CD4-positive, alpha-beta T cell treated with Interleukin-21 for 1 hour (primary cell): ENCODE results near the gene SMTN.
A peak's percentile ranks its signal among the peaks of the same experiment; 100 is the strongest.
"Not testable (repeated sequence)": the region's sequence is repeated elsewhere in the genome, so short reads cannot be mapped to it uniquely, and the experiment has no call there.

Experiments used
- DNase-seq: peaks from one replicate; pipeline ENCODE4 v3.0.0-alpha.2; 2020

Gene SMTN

DNA sequence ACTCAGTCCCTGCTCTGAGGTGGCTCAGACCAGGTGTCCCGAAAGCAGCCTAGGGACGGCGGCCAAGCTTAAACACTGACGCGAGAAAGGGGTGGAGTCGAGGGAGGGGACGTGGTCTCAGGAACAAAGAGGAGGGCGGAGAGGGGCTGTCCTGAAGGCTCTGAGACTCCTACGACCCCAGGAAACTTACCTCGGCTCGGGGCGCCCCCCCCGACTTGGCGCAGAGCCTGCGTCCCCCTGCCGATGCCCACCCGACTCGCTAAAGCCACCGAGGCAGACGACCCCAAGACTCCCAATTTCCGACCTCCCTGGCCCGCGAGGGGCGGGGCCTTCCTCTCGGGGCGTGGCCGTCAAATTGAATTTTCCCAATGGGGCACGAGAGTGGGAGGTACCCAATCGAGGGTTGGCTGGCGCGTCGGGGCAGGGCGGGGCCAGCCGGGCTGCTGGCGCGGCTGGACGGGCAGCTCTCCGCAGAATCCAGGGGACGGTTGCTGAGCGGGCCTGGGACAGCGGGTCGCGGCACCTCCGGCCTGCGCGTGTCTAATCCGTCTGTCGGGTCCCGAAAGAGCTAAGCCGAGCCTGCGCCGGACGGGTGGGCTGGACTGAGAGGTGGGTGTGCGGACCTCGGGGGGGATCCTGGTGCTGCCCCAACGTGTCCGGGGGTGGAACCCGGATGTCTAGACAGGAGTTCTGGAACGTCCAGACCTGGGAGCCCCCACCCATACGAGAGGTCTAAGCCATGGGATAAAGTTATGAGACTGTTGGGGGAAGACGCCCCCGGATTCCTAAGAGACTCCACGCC lies at the start of gene SMTN:
Gene SMTN, plus strand, starts transcription at position 471 of the 802 bp plus-strand sequence. CDS start 1,941 bp downstream, outside the sequence.
- peak; percentile 90 for DNase-seq

DNA sequence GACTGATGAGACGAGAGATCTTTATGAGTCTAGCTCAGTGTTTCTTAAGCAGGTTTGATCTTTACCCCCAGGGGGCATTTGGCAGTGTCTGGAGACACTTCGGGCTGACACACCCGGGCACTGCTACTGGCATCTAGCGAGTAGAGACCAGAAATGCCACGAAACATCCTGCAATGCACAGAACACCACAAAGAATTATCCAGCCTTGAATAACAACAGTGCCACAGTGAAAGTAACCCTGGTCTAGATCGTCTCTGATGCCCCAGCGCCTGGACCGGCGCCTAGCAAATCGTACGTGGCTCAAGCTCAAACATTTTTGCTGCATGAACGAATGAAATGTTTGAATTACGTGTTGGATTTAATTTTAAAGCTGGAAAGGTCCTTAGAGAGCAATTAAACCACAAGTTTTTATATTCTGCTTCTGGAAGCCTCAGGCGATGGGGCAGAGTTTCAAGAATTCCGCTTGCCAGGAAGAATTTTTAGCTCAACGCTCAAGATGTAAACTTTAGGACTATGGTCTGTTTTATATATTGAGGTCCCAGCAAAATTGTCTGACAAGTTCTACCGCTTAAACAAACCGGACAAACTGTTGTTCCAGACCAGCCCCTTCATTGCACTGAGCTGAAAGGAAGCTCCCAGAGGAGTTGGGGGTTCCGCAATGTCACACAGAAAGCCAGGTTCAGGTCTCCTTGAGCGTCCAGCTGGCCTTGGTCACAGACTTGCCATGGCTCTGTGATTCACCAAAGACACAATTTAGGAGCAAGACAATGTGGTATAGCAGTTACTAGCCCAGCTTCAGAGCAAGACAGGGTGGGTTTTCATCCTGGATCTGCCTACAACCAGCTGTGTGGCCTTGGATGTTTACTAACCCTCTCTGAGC lies 44.2 kb upstream of the SMTN start:
- DNase-seq = no peak

DNA sequence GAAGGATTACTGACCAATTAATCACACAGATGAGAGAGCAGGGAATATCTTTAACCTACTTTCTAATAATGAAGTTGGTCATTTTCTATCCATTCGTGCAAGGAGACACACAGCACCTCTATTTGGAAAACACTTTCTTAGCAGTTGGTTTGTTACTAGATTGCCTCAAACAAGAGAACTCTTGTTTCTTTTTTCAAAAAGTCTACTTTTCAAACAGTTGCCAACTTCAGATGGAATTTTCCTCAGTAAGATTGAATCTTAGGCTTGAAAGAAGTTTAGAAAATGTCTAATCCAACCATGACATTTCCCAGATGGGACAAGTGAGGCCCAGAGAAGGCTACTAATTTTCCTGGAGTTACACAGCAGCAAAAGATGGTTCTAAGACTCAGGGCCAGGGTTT lies 42.4 kb upstream of the SMTN start:
- no peak for DNase-seq

DNA sequence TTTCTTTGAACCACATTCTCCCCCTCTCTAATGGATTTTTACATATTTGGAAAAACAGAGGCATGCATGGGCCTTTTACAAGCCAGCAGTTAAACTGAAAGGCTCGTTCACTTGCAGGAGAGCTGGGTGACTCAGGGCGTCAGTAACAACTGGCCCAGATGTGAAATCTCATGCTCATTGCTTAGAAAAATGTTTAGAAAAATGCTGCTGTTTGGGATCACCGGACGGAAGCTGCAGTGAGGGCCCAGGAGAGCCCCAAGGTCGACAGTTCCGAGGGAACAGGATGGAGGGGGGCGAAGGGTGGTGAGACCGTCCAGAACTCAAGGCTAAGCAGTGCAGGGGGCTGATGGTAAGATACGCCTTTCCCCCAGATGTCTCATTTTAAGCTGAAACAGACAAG lies 41.7 kb upstream of the SMTN start:
- no peak for DNase-seq

DNA sequence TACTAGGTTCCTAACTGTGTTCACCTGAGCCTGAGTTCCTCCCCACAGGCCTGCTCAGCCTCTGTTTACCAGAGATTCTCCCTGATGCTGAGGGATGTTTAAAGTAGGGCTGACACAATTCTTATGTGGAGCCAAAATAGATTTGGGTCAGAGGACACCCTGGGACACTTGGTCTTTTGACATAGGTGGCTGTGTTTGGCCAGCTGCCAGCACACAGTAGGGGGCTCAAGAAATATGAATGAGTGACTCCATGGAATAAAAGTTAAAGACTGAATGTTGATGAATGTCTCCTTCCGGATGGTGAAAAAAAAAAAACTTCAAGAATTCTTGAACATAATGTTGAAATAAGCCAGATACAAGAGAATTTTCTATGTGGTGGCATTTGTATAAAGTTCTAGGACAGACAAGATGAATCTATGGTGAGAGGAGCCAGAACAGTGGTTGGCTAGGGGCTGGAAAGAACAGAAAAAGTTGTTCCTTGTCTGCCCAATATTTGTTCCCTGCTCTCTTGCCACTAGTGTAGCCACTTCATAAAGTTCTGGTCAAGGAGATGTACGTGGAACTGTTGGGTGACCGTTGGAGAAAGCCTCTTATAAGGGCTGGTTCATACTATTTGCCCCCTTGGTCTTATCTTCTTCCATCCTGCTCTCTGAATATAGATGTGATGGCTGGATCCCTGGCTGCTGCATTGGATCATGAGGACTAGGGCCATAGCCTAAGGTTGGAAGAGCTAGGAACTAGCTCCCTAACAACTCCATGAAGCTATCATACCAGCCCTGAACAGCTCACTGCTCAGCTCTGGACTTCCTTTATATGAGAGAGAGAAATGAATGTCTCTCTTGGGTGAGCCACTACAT lies 40.3 kb upstream of the SMTN start:
- no peak for DNase-seq

DNA sequence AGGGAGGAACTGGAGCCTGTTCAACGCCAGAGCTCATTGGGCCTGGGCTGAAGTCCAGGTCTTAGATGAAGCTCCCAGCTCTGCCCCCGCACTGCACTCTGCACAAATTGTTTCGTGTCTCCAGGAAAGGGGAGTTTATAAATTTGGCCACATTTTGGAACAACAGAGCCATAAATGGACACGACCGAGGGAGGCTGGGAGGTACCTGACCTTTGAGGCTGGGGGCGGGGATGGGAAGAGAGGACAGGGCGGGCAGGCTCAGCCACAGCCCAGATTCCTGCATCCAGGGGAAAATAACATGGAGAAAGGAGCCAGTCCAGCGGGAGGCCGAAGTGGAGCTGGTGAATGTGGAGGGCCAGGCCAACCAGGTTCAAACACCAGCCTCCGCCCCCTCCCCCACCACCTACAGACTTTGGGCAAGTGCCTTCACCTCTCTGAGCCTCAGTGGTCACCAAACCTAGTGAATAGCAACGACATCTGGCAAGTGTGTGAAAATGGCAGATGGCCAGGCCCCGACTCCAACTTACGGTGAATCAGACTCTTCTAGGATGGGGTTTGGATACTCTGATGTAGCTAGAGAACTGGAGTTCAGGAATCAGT lies 36.8 kb upstream of the SMTN start:
- DNase-seq = no peak

DNA sequence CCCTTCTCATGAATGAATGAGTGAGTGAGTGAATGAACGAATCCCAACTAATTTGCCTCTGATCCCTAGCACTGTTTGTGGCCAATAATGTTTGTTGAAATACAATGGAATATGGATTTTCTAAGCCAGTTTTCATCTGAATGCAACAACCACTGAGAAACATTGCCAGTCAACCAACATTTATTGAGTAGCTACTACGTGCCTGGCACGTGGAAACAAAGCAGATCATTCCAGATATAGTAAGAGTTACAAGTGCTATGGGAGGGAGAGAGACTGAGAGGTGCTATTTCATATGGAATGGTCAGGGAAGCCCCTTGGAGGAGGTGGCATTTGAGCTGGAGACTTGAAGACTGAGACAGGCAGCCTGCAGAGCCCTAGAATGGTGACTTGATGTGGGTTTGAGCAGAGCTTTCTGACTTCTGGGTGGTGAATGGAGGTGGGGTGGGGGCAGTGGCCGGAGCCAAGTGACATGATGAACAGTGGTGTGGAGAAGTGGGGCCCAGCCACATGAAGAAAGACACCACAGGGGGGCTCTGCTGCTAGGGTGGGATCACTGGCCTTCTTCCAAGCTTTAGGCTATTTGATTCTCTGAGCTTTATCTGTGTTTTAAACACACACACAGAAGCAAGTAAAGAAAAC lies 35.1 kb upstream of the SMTN start:
- no peak for DNase-seq

DNA sequence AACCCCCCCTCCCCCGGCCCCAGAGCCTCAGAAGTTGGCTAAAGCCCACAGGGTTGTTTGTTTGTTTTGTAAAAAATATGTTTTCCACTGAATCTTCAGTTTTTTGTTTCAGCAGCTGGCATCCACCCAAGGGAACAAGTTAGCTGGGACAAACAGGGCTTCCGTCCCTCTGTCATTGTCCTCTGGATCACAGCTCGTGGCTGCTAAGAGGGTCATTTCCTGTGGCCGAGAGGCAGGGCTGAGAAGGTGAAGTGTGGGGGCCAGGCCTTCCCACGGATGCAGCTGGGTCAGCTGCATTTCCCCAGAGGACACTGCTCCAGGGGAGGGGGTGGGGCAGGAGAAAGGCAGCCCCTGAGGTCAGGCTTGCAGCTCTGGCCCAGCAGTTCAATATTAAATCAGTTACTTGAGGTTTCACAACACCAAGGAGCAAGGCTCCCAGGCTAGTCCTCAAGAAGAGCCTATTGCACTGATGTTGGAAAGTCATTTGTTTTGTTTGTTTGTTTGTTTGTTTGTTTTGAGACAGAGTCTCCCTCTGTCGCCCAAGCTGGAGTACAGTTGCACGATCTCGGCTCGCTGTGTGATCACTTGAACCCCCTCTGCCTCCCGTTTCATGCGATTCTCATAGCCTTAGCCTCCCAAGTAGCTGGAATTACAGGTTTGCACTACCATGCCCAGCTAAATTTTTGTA lies 34.4 kb upstream of the SMTN start:
- no peak for DNase-seq

DNA sequence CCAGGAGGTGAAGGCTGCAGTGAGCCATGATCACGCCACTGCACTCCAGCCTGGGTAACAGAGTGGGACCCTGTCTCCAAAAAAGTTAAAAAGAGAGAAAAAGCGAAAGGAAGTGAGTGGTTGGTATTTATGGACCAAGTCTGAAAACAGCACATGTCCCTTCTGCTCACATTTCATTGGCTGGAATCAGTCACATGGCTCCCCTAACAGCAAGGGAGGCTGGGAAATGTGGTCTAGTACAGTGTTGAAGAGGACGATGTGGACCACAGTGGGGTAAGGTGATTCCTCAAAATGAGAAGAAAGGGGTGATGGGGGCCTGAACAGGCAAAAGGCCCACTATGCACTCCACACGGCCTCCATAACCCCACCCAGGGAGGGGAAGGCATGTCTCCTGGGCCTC lies 32.5 kb upstream of the SMTN start:
- DNase-seq = no peak

DNA sequence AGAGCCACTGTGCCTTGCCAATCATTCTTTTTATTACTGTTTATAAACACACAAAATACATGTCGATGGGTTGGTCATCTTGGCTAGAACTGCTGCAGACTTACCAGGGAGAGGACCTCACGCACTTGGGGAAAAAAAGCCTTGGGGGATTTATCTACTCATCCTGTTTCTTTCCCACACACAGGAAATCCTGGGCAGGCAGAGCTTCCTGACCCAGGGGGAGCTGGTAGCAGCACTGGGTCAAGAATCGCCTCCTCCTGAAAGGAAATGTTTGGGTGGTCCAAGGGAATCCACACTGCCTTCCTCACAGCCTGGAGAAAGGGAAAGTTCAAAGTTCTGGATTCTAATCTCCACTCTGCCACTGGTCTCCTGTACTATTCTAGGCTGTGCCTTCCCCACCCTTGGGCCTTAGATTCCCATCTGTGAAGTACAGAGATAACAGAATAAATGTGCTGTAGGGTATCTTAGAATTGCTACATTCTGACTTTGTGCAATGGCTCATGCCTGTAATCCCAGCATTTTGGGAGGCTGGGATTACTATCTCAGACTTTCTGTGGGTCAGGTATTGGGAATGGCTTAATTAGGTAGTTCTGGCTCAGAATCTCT lies 31.2 kb upstream of the SMTN start:
- DNase-seq = no peak

DNA sequence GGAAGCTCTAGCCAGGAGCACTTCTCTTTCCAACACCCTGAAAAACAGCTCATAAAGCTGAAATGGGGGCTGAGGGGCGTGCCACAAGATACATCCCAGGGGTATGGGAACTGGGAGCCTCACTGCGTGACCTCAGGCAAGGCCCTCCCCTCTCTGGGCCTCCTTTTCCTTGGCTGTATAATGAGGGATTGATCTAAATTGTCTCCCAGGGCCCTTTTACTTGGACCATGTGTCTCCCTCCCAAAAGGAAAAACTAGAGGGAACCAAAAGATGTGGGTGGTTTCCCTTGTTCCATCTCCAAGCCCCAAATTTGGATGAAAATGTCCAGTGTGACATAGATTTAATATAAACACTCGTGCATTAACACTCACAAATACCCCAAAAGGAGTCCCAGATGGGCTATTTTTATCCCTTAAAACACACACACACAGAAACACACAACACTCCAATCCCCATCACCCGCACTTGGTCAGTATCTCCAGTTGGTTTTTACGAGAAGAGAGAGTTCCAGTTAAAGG lies 25.9 kb upstream of the SMTN start:
- DNase-seq = no peak

DNA sequence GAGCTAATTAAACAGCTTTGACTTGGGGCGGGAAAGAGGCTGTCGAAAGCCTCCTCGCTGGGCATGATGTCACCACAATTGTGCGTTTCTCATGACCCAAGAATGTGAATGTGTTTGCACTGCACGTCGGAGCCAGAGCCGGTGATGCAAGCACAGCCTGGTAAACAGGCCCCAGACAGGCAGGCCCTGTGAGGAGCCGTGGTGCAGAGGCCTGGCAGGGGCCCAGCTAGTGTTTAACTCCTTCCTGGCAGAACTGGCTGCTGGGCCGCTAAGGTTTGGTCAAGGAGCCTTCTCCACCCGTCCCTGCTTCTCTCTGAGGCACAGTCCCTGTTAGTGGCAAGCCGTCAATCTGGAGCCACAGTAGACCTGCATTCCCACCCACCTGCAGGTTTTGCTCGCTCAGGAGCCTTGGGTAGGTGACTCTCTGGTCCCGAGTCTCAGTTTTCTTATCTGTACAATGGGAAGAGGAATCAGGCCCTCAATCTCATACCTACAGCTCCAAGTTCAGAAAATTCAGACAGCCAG lies 25.4 kb upstream of the SMTN start:
- no peak for DNase-seq

DNA sequence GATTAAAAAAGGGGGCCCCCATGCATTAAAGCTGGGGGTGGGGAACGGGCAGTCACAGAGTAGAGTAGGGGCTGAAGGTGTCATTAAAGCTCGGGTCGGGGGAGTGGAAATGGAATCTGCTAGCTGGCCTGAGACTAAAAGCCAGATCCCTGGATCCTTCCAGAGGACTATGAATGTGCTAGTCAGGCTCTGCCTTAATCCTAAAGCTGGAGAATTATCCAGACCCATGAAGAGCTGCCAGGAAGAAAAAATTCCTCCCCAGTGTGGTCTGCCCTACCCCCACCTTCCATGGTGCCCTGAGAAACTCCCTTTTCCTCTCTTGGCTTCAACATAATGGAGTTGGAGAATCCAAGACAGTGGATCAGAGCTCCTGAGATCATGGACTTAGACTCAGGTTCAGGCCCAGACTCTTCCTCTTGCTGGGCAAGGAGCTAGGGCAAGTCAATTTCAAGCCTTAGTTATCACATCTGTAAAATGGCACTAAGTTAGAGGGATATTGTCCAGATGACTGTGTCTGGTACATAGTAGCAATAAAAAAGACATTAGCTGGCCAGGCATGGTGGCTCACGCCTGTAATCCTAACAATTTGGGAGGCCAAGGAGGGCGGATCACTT lies 24.0 kb upstream of the SMTN start:
- no peak for DNase-seq

DNA sequence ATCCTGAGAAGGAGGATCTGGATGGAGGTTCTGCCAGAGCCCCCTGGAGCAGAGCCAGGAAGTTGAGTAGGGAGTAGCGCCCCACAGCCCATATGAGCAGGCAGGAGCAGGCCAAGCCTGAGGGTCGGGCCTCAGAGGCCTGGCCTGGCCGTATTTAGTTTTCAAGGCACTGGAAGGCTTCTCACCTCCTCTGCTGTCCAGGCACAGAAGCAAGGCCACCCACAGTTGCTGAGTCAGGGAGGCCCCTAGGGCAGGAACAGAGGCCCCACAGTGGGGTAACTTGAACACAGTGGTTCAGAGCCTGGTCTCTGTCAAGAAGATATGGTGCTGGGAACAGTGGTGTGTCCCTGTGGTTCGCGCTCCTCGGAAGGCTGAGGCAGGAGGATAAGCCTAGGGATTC lies 21.5 kb upstream of the SMTN start:
- DNase-seq = not testable (repeated sequence)

DNA sequence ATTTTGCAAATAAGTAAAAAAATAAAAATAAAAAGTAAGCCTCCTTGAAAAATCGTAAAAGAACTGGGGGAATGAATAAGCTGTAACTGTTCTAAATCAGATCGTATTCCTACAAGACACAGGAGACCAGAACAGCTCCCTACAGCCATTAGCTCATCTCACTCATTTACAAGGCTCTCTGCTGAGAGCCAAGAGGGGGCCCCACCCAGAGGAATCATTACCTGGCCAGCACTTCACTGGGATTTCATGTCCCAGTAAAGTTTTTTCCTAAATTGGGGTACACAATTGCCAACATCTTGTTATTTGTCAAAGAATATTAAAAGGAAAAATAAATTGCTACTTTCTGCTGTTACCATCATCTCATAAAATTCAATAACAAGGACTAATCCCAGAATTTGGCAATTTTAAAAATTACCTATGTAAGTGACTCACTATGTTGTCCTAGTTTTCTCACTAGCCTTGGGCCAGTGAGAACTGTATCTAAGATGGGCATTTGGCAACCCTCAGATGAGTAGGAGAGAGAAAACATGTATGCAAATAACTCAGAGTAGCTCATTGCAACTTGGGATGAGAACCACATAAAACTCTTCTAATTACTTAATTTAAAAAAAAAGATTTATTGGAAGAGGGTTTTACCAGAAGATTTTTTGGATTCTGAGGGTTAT lies 18.4 kb upstream of the SMTN start:
- no peak for DNase-seq

DNA sequence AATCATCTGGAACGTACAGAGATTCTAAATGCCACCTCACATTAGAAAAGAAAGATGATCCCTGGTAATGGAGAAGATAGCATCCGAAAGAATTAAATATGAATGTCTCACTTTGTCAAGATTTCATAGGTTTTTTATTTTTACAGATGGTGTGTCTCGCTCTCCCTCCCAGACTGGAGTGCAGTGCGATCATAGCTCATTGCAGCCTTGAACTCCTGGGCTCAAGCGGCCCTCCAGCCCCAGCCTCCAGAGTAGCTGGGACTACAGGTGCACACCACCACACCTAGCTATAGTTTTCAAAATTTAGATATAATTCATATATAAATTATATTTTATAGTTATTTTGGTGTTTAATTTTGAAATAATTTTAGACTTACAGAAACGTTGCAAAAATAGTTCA lies 16.7 kb upstream of the SMTN start:
- no peak for DNase-seq

DNA sequence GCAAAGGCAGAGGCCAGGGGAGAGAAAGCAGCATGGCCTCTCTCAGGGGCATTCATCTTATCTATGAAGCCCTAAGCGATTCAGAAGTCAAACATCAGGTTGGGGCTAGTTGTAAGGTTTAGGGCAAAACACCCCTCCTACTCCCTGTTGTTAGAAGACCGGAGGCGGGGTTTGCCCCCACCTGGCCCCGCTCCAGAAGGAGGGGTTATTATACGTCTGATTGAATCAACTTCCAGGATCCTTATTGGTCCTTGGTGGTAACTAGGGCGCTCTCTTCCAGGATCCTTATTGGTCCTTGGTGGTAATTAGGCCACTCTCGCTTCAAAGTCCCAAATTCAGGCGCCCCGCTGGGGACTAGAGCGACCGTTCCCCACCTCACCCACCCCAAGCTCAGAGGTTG lies 12.1 kb upstream of the SMTN start:
- no peak for DNase-seq

DNA sequence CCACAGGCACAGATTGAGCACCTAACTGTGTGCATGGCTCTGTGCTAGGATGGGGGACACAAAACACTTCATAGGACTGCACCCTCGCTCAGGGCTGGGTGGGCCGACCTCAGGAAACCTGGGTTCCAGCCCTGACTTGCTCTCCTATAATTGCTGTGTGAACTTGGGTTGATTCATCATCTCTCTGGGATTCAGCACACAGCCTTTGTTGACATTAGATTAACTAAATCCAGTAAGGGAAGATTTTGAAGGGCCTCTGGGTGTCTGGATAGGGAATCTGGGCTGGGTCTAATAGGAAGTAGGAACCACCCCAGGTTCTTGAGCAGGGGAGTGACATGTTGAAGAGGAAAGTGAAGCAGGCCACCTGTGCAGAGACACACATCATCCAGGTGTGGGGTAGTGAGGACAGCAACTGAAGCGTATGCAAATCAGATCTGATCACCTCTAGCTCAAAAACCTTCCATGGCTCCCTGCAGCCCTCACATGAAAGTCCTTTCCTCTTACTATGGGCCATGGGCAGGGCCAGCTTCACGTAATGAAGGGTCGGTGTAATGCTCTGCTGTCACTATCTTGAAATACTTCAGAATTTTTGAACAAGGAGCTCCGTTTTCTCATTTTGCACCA lies 11.3 kb upstream of the SMTN start:
- DNase-seq = not testable (repeated sequence)

DNA sequence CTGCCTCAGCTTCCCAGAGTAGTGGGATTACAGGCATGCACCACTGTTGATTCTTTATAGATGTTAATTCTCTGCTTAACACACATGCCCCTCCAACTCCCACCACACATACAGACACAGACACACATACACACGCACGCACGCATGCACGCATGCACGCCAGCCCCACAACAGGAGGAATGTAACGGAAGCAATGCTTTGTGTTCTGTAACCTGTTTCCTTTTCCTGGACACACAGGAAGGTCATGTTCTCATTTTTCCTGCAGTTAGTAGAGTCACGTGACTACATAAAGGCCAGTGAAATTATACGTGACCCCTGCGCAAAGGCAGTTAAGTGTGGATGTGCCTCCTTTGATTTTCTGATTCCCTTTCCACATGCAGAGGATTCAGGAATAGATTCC lies 8.0 kb upstream of the SMTN start:
- DNase-seq = not testable (repeated sequence)
